ENCODE data around the gene RADIL.
A peak's percentile ranks its signal among the peaks of the same experiment; 100 is the strongest.
"Not testable (repeated sequence)": the region's sequence is repeated elsewhere in the genome, so short reads cannot be mapped to it uniquely, and the experiment has no call there.

The RADIL gene

GRCh38 chr7:4793385-4793993 lies 90.0 kb downstream of the RADIL start:
- H3K27ac ChIP-seq (ENCODE audit: low read length); H3K27me3 ChIP-seq (ENCODE audit: low read depth, low read length); H3K9me3 ChIP-seq (ENCODE audit: control insufficient read depth in 1 of 2, low read length in 2 of 2); H3K4me3 ChIP-seq (ENCODE audit: low read depth in 1 of 2, low read length in 2 of 2): not testable (repeated sequence)
- peaks cover 1 to 29% of the 10 kb centered on the region in 2 donors for H3K36me3 ChIP-seq (ENCODE audit: control insufficient read depth in 1 of 2, insufficient read depth in 2 of 2, low read length in 2 of 2)
- H3K4me1 ChIP-seq (ENCODE audit: control insufficient read depth in 1 of 2, insufficient read depth in 2 of 2, low read length in 2 of 2) = peaks cover 0 to 17% of the 10 kb centered on the region in 2 donors

GRCh38 chr7:4792537-4793126 lies 90.9 kb downstream of the RADIL start:
- peaks cover 0 to 12% of the 10 kb centered on the region in 2 donors for H3K4me1 ChIP-seq (ENCODE audit: control insufficient read depth in 1 of 2, insufficient read depth in 2 of 2, low read length in 2 of 2)
- no peak overlapping the region for H3K27ac ChIP-seq (ENCODE audit: low read length)
- H3K36me3 ChIP-seq (ENCODE audit: control insufficient read depth in 1 of 2, insufficient read depth in 2 of 2, low read length in 2 of 2) = peaks cover 4 to 37% of the 10 kb centered on the region in 2 donors
- H3K9me3 ChIP-seq (ENCODE audit: control insufficient read depth in 1 of 2, low read length in 2 of 2) = no peaks in the 10 kb centered on the region
- H3K4me3 ChIP-seq (ENCODE audit: low read depth in 1 of 2, low read length in 2 of 2) = peak overlapping the region; percentile 44 to 74
- no peaks in the 10 kb centered on the region for H3K27me3 ChIP-seq (ENCODE audit: low read depth, low read length)

- H3K27me3 ChIP-seq (ENCODE audit: low read depth, low read length) = no peaks in the 10 kb centered on the region
- peaks cover 4 to 44% of the 10 kb centered on the region in 2 donors for H3K36me3 ChIP-seq (ENCODE audit: control insufficient read depth in 1 of 2, insufficient read depth in 2 of 2, low read length in 2 of 2)
- no peak overlapping the region for H3K27ac ChIP-seq (ENCODE audit: low read length)
- H3K4me3 ChIP-seq (ENCODE audit: low read depth in 1 of 2, low read length in 2 of 2) = peak overlapping the region; percentile 44 to 74
- H3K4me1 ChIP-seq (ENCODE audit: control insufficient read depth in 1 of 2, insufficient read depth in 2 of 2, low read length in 2 of 2) = peaks cover 0 to 12% of the 10 kb centered on the region in 2 donors
- H3K9me3 ChIP-seq (ENCODE audit: control insufficient read depth in 1 of 2, low read length in 2 of 2) = no peaks in the 10 kb centered on the region
These were observed 91.6 kb downstream of the RADIL start for GRCh38 chr7:4791738-4792536.

GRCh38 chr7:4791101-4791737 lies 92.3 kb downstream of the RADIL start:
- no peak overlapping the region for H3K4me3 ChIP-seq (ENCODE audit: low read depth in 1 of 2, low read length in 2 of 2)
- H3K9me3 ChIP-seq (ENCODE audit: control insufficient read depth in 1 of 2, low read length in 2 of 2) = no peaks in the 10 kb centered on the region
- H3K36me3 ChIP-seq (ENCODE audit: control insufficient read depth in 1 of 2, insufficient read depth in 2 of 2, low read length in 2 of 2) = peaks cover 8 to 51% of the 10 kb centered on the region in 2 donors
- H3K4me1 ChIP-seq (ENCODE audit: control insufficient read depth in 1 of 2, insufficient read depth in 2 of 2, low read length in 2 of 2) = peaks cover 0 to 12% of the 10 kb centered on the region in 2 donors
- H3K27ac ChIP-seq (ENCODE audit: low read length) = no peak overlapping the region
- no peaks in the 10 kb centered on the region for H3K27me3 ChIP-seq (ENCODE audit: low read depth, low read length)

GRCh38 chr7:4790516-4790991 lies 93.0 kb downstream of the RADIL start:
- no peak overlapping the region for H3K4me3 ChIP-seq (ENCODE audit: low read depth in 1 of 2, low read length in 2 of 2)
- H3K27me3 ChIP-seq (ENCODE audit: low read depth, low read length) = no peaks in the 10 kb centered on the region
- H3K4me1 ChIP-seq (ENCODE audit: control insufficient read depth in 1 of 2, insufficient read depth in 2 of 2, low read length in 2 of 2) = peaks cover 0 to 12% of the 10 kb centered on the region in 2 donors
- H3K36me3 ChIP-seq (ENCODE audit: control insufficient read depth in 1 of 2, insufficient read depth in 2 of 2, low read length in 2 of 2) = peaks cover 12 to 58% of the 10 kb centered on the region in 2 donors
- H3K9me3 ChIP-seq (ENCODE audit: control insufficient read depth in 1 of 2, low read length in 2 of 2) = no peaks in the 10 kb centered on the region
- no peak overlapping the region for H3K27ac ChIP-seq (ENCODE audit: low read length)

GRCh38 chr7:4790078-4790465 lies 93.4 kb downstream of the RADIL start:
- Histone ChIP-seq H3K4me3 (ENCODE audit: low read depth in 1 of 2, low read length in 2 of 2) (no peak overlapping the region), H3K27ac (ENCODE audit: low read length) (no peak overlapping the region), H3K27me3 (ENCODE audit: low read depth, low read length) (no peaks in the 10 kb centered on the region), H3K4me1 (ENCODE audit: control insufficient read depth in 1 of 2, insufficient read depth in 2 of 2, low read length in 2 of 2) (peaks cover 0 to 12% of the 10 kb centered on the region in 2 donors), H3K36me3 (ENCODE audit: control insufficient read depth in 1 of 2, insufficient read depth in 2 of 2, low read length in 2 of 2) (peaks cover 12 to 63% of the 10 kb centered on the region in 2 donors), H3K9me3 (ENCODE audit: control insufficient read depth in 1 of 2, low read length in 2 of 2) (no peaks in the 10 kb centered on the region)

GRCh38 chr7:4789194-4790077 lies 94.1 kb downstream of the RADIL start:
- Histone ChIP-seq H3K9me3 (ENCODE audit: control insufficient read depth in 1 of 2, low read length in 2 of 2) (no peaks in the 10 kb centered on the region), H3K27me3 (ENCODE audit: low read depth, low read length) (no peaks in the 10 kb centered on the region), H3K27ac (ENCODE audit: low read length) (no peak overlapping the region), H3K36me3 (ENCODE audit: control insufficient read depth in 1 of 2, insufficient read depth in 2 of 2, low read length in 2 of 2) (peaks cover 12 to 69% of the 10 kb centered on the region in 2 donors), H3K4me1 (ENCODE audit: control insufficient read depth in 1 of 2, insufficient read depth in 2 of 2, low read length in 2 of 2) (peaks cover 0 to 12% of the 10 kb centered on the region in 2 donors), H3K4me3 (ENCODE audit: low read depth in 1 of 2, low read length in 2 of 2) (no peak overlapping the region)

- H3K9me3 ChIP-seq (ENCODE audit: control insufficient read depth in 1 of 2, low read length in 2 of 2) = no peaks in the 10 kb centered on the region
- peaks cover 12 to 76% of the 10 kb centered on the region in 2 donors for H3K36me3 ChIP-seq (ENCODE audit: control insufficient read depth in 1 of 2, insufficient read depth in 2 of 2, low read length in 2 of 2)
- H3K27me3 ChIP-seq (ENCODE audit: low read depth, low read length) = no peaks in the 10 kb centered on the region
- no peak overlapping the region for H3K4me3 ChIP-seq (ENCODE audit: low read depth in 1 of 2, low read length in 2 of 2)
- no peak overlapping the region for H3K27ac ChIP-seq (ENCODE audit: low read length)
- peaks cover 0 to 12% of the 10 kb centered on the region in 2 donors for H3K4me1 ChIP-seq (ENCODE audit: control insufficient read depth in 1 of 2, insufficient read depth in 2 of 2, low read length in 2 of 2)
These were observed 94.8 kb downstream of the RADIL start for GRCh38 chr7:4788627-4789189.

GRCh38 chr7:4787947-4788626 lies 95.4 kb downstream of the RADIL start:
- H3K27ac ChIP-seq (ENCODE audit: low read length) = no peak overlapping the region
- H3K9me3 ChIP-seq (ENCODE audit: control insufficient read depth in 1 of 2, low read length in 2 of 2) = no peaks in the 10 kb centered on the region
- no peak overlapping the region for H3K4me3 ChIP-seq (ENCODE audit: low read depth in 1 of 2, low read length in 2 of 2)
- no peaks in the 10 kb centered on the region for H3K27me3 ChIP-seq (ENCODE audit: low read depth, low read length)
- peaks cover 0 to 12% of the 10 kb centered on the region in 2 donors for H3K4me1 ChIP-seq (ENCODE audit: control insufficient read depth in 1 of 2, insufficient read depth in 2 of 2, low read length in 2 of 2)
- peaks cover 15 to 83% of the 10 kb centered on the region in 2 donors for H3K36me3 ChIP-seq (ENCODE audit: control insufficient read depth in 1 of 2, insufficient read depth in 2 of 2, low read length in 2 of 2)

- Histone ChIP-seq H3K36me3 (ENCODE audit: control insufficient read depth in 1 of 2, insufficient read depth in 2 of 2, low read length in 2 of 2) (peaks cover 19 to 88% of the 10 kb centered on the region in 2 donors), H3K27me3 (ENCODE audit: low read depth, low read length) (no peaks in the 10 kb centered on the region), H3K4me1 (ENCODE audit: control insufficient read depth in 1 of 2, insufficient read depth in 2 of 2, low read length in 2 of 2) (peaks cover 0 to 7% of the 10 kb centered on the region in 2 donors), H3K9me3 (ENCODE audit: control insufficient read depth in 1 of 2, low read length in 2 of 2) (no peaks in the 10 kb centered on the region), H3K4me3 (ENCODE audit: low read depth in 1 of 2, low read length in 2 of 2) (no peak overlapping the region), H3K27ac (ENCODE audit: low read length) (no peak overlapping the region)
These were observed 96.0 kb downstream of the RADIL start for GRCh38 chr7:4787541-4787940.

Measured in muscle layer of duodenum (tissue), 2 donors.